Esophagus squamous epithelium (tissue), 5 donors: ENCODE results near the gene KIAA1210. TPM values are rescaled to one million over a fixed set of nuclear protein-coding genes. Genes with fewer than 3 reads are reported as not detected.

Source experiments
- DNase-seq: peaks from one replicate; lab custom pipeline; 2025; lab: John Stamatoyannopoulos, UW
- H3K27ac ChIP-seq, 4 donors: fragments of 200-600 bp; sonication (generic); one replicate each; pipeline ENCODE4 v1.5.1; 2016 to 2019; ENCODE audit warnings: mild to moderate bottlenecking in 1 of 4
- H3K27me3 ChIP-seq, 4 donors: fragments of 200-600 bp; sonication (generic); 1 replicate in 3 of 4; 2 replicates in 1 of 4; pipeline versions ENCODE4 v1.5.1 to v1.6.0; 2017 to 2021; ENCODE audit warnings: antibody characterized with exemption in 1 of 4
- H3K36me3 ChIP-seq, 3 donors: fragments of 200-600 bp; sonication (generic); one replicate each; pipeline ENCODE4 v1.5.1; 2016 to 2019
- H3K4me1 ChIP-seq, 3 donors: fragments of 200-600 bp; sonication (generic); one replicate each; pipeline ENCODE4 v1.5.1; 2017 to 2019
- H3K4me3 ChIP-seq, 4 donors: fragments of 200-600 bp; sonication (generic); 1 replicate in 3 of 4; 2 replicates in 1 of 4; pipeline ENCODE4 v1.5.1; 2016 to 2019; ENCODE audit warnings: mild to moderate bottlenecking in 2 of 4, moderate library complexity in 1 of 4
- H3K9me3 ChIP-seq, 3 donors: fragments of 200-600 bp; sonication (generic); one replicate each; pipeline ENCODE4 v1.5.1; 2016 to 2019
- POLR2A ChIP-seq, 4 donors: fragments of 450-650 bp; IDR thresholded peaks; one replicate each; pipeline ENCODE4 v1.6.1; 2017; ENCODE audit warnings: antibody characterized with exemption in 4 of 4, mild to moderate bottlenecking in 4 of 4, moderate library complexity in 3 of 4
- WGBS, 2 donors: methylation state at CpG; one replicate each; pipeline ENCODE4 v1.1.5; 2018; 5-methylcytosine and 5-hydroxymethylcytosine counted together
- intact Hi-C: fragments of 100-400 bp; cut with DNase I; formaldehyde crosslinking; loops from one replicate; pipeline ENCODE4 v1.15.0; 2022
- total RNA-seq, 4 donors: library from RNA; depleted of rRNA; stranded (reverse); fragments of >200 nt; gene quantifications; one replicate each; pipeline ENCODE4 v1.1.0, GENCODE V29; 2016
- TF ChIP-seq, protein P1 (sequence below), 6 experiments: fragments of 450-650 bp in 4 of 6; fragments of 200-600 bp in 2 of 6; sonication (generic) in 2 of 6; IDR thresholded peaks; one replicate each; pipeline ENCODE4 v1.5.1; 2016 to 2019; ENCODE audit warnings: antibody characterized with exemption in 6 of 6, mild to moderate bottlenecking in 4 of 6, moderate library complexity in 4 of 6
- donor health status: DM: yes; HTN: yes; CAD: no.

Gene KIAA1210
- total RNA-seq: not detected

DNA sequence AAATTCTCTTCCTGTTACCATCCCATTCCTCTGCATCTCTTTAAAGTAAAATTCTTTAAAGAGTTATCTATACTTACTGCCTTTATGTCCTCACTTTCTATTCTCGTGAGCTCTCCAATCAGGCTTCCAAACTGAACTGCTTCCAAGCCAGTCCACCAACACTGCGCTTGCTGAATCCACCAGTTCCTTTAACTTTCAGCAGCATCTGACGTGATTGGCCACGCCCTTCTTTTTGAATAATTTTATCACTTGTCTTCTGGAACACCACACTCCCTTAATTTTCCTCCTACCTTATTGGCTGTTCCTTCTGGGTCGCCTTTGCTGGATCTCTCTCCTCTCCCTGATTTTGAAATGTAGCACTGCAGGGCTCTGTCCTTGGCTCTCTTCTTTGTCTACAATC is at the start of gene KIAA1210:
KIAA1210 (minus strand) TSS at position 163 of the 400 bp plus-strand sequence. CDS start 4,170 bp downstream, outside the sequence.
- H3K9me3 ChIP-seq: no peaks in the 10 kb centered on the region
- no peaks in the 10 kb centered on the region for H3K4me1 ChIP-seq
- no peak within 1 kb of the TSS for H3K4me3 ChIP-seq
- no peak for DNase-seq
- no peaks in the 10 kb centered on the region for H3K27me3 ChIP-seq
- 42 to 65% methylated on average over 5 of the region's 5 CpGs for WGBS, 2 donors
- no peak for TF ChIP-seq POLR2A (IDR thresholded peaks at IDR 0.05)
- TF ChIP-seq, protein P1, sequence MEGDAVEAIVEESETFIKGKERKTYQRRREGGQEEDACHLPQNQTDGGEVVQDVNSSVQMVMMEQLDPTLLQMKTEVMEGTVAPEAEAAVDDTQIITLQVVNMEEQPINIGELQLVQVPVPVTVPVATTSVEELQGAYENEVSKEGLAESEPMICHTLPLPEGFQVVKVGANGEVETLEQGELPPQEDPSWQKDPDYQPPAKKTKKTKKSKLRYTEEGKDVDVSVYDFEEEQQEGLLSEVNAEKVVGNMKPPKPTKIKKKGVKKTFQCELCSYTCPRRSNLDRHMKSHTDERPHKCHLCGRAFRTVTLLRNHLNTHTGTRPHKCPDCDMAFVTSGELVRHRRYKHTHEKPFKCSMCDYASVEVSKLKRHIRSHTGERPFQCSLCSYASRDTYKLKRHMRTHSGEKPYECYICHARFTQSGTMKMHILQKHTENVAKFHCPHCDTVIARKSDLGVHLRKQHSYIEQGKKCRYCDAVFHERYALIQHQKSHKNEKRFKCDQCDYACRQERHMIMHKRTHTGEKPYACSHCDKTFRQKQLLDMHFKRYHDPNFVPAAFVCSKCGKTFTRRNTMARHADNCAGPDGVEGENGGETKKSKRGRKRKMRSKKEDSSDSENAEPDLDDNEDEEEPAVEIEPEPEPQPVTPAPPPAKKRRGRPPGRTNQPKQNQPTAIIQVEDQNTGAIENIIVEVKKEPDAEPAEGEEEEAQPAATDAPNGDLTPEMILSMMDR (IDR thresholded peaks at IDR 0.05): no peak
- intact Hi-C loops: no loop called here
- H3K36me3 ChIP-seq: no peaks in the 10 kb centered on the region
- H3K27ac ChIP-seq: no peak within 1 kb of the TSS

DNA sequence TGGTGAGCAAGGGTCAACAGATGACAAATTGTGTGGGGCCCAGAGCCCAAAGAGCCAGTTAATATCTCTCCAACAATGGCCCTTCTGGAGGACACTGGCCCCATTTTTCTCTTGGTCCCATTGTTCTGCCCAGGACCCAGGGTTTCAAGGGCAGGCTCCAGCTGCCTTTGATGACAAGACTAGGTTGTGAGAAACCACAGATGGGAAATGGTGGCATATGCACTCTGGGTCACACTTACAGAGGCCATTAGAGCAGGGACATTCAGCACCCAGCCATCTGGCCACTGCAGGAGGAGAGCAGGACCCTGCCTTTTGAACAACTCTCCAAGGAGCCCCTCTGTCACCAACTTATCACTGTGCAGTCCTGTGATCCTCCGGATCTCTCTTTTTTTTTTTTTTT is 49.7 kb upstream of the KIAA1210 start:
- intact Hi-C loops: no loop called here
- WGBS, 2 donors: 41 to 79% methylated on average over 1 of the region's 1 CpG

DNA sequence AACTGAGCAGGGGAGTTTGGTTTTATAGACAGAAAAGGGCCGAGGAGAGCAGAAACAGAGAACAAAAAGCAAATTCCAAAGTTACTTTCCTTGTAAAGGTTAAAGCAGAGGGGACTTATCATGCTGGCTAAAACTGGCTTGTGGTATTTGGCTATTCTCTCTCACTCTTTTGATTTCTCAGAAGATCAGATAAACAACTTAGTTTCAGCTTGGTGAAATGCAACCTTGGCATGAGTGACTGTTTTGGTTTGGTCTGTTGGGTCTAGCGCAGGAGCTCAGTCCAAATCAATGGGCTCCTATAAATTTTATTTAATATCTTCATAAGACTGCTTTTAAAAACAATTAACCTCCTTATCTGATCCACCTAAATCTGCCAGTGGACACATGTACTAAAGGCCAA is 47.3 kb upstream of the KIAA1210 start:
- no peak for TF ChIP-seq POLR2A (IDR thresholded peaks at IDR 0.05)
- TF ChIP-seq, protein P1 (IDR thresholded peaks at IDR 0.05): no peak
- DNase-seq: no peak

More for the DNA sequence above, 49.7 kb upstream of the KIAA1210 start:
- H3K4me3 ChIP-seq: no peak overlapping the region
- TF ChIP-seq, protein P1 (IDR thresholded peaks at IDR 0.05): no peak
- TF ChIP-seq POLR2A (IDR thresholded peaks at IDR 0.05): no peak
- no peaks in the 10 kb centered on the region for H3K27me3 ChIP-seq
- no peaks in the 10 kb centered on the region for H3K36me3 ChIP-seq
- no peak for DNase-seq
- H3K27ac ChIP-seq: no peak overlapping the region
- no peaks in the 10 kb centered on the region for H3K9me3 ChIP-seq
- no peaks in the 10 kb centered on the region for H3K4me1 ChIP-seq

DNA sequence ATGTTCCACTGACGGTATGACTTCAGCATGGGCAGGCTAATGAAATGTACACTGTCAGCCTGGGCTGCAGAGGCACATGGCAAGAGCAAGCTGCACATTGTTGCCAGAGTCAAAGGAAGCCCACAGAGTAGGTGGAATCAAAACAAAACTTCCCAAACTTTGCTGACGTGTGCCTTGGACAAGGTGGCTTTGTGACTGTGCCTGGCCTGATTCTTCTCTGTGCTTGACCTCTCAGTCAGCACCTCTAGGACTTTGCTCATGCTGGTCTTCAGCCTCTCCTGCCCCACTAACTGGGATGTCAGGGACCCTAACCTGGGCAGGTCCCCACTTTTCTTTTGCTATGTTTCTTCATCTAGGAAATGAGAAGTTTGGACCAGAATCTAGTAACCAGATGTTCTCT is 40.5 kb upstream of the KIAA1210 start:
- WGBS, 2 donors: 0 to 69% methylated on average over 1 of the region's 2 CpGs
- no peak overlapping the region for H3K4me3 ChIP-seq
- peaks cover 0 to 3% (median 0%) of the 10 kb centered on the region in 4 donors for H3K27me3 ChIP-seq
- no peak overlapping the region for H3K27ac ChIP-seq
- TF ChIP-seq, protein P1 (IDR thresholded peaks at IDR 0.05): no peak
- no peak for TF ChIP-seq POLR2A (IDR thresholded peaks at IDR 0.05)
- H3K36me3 ChIP-seq: no peaks in the 10 kb centered on the region
- no peaks in the 10 kb centered on the region for H3K9me3 ChIP-seq
- no peak for DNase-seq
- intact Hi-C loops: no loop called here
- H3K4me1 ChIP-seq: no peaks in the 10 kb centered on the region

More for the DNA sequence above, 47.3 kb upstream of the KIAA1210 start:
- Histone ChIP-seq H3K4me1 (no peaks in the 10 kb centered on the region), H3K27ac (no peak overlapping the region), H3K4me3 (no peak overlapping the region), H3K27me3 (no peaks in the 10 kb centered on the region), H3K36me3 (no peaks in the 10 kb centered on the region), H3K9me3 (no peaks in the 10 kb centered on the region)
- 50 to 72% methylated on average over 2 of the region's 2 CpGs for WGBS, 2 donors
- intact Hi-C loops: no loop called here

DNA sequence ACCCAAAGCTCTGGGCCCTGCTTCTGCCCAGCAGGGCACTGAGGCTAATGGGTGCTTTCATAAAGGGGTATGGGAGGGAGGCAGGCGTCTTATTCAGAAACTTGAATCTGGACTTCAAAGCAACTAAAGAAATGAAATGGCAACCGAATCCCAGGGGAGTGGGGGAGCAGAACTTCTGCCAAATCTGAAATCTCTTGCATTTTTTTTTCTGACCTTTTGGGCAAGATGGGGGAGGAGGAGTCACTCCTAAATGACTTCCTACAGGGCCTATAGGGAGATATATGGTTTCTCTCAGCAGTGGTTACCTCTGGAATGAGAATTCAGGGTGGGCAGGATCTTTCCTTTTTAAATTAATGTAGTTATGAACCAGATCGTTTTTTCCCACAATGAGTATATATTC is 30.6 kb upstream of the KIAA1210 start:
- H3K9me3 ChIP-seq: no peaks in the 10 kb centered on the region
- no peak for DNase-seq
- H3K27me3 ChIP-seq: no peaks in the 10 kb centered on the region
- no peak overlapping the region for H3K27ac ChIP-seq
- H3K36me3 ChIP-seq: no peaks in the 10 kb centered on the region
- TF ChIP-seq, protein P1 (IDR thresholded peaks at IDR 0.05): no peak
- TF ChIP-seq POLR2A (IDR thresholded peaks at IDR 0.05): no peak
- H3K4me3 ChIP-seq: no peak overlapping the region
- intact Hi-C loops: no loop called here
- 51 to 53% methylated on average over 2 to 3 of the region's 3 CpGs for WGBS, 2 donors
- H3K4me1 ChIP-seq: no peaks in the 10 kb centered on the region
